ENCODE data around the gene CHCHD3.

DNA sequence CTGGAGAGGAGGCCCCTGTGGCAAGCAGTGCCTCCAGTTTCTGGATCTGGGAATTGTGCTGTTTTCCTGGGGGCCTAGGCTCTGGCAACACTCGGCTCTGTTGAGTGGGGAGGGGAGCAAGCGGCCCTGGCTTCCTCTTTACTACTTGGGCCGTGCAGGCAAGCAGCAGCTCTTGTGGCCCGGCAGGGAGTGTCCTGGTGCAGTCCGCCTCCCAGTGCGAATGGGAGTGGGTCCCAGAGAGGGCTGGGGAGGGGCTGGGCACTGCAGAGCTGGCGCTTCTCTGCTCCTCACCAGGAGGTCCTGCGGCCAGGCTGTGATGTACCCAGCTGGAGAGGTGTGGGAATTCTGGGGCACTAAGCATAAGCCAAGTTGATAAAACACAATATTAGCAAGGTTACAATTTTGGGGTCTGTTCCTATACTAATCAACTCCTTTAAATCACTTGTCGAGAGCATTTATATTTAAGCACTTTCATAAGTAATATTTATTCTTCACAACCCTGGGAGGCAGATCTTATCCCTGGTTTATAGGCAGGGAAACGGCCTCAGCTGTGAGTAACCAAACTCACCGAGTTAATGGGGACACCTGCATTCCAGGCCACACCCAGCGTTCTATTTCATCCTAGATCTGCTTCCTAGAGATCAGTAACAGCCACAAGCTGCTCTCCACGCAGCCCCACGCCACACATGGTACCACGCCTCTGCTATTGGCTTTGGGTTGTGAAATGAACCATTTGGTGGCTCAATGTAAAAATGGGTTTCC is 322.2 kb downstream of the CHCHD3 start:
- TF ChIP-seq, protein P1, sequence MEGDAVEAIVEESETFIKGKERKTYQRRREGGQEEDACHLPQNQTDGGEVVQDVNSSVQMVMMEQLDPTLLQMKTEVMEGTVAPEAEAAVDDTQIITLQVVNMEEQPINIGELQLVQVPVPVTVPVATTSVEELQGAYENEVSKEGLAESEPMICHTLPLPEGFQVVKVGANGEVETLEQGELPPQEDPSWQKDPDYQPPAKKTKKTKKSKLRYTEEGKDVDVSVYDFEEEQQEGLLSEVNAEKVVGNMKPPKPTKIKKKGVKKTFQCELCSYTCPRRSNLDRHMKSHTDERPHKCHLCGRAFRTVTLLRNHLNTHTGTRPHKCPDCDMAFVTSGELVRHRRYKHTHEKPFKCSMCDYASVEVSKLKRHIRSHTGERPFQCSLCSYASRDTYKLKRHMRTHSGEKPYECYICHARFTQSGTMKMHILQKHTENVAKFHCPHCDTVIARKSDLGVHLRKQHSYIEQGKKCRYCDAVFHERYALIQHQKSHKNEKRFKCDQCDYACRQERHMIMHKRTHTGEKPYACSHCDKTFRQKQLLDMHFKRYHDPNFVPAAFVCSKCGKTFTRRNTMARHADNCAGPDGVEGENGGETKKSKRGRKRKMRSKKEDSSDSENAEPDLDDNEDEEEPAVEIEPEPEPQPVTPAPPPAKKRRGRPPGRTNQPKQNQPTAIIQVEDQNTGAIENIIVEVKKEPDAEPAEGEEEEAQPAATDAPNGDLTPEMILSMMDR (conservative IDR thresholded peaks at IDR 0.05; ENCODE audit: low read depth, low read length), result no peak
- no peak for TF ChIP-seq EZH2 (IDR thresholded peaks at IDR 0.05; ENCODE audit: low read length, unreplicated experiment)
- no peak for TF ChIP-seq EZH2phosphoT487 (IDR thresholded peaks at IDR 0.05; ENCODE audit: borderline replicate concordance, low read length)
